GM18870 (cell line): ENCODE measurements around the gene DGCR8.

ENCODE experiments used
- ATAC-seq: cut with Tn5 transposase; IDR thresholded peaks from one replicate; pipeline ENCODE4 v1.9.1; 2021; ENCODE audit warnings: moderate library complexity; ENCODE audit not compliant: unreplicated experiment

Gene DGCR8

DNA sequence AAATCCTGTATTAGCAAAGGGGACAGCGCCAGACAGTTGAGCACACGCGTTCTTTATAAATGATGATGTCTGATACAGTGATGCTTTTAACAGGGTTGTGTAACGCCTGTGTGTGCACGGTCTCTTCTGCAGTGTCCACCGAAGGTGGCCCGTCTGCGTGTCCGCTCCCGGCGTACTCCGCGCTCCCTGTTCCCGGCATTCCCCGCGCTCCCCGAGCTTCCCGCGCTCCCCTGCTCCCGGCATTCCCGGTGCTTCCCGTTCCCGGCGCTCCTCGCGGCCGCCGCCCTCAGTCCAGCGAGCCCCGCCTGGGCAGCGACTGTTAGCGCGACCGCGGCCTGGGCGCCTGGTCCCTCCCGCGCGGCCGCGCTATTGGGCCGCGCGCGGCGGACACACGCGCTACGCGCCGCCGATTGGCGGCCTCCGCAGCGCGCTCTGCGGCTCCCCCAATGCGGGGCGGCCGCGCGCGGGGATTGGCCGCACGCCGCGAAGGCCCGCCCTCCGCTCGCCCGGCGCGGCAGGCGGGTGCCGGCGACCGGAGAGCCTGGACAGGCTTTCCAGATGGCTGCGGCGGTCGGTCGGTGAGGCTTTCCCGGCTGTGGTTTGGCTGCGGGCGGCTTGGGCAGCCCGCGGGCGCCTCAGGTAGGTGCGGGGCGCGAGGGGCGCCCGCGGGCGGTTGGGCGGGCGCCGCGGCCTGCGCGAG, at the start of gene DGCR8:
DGCR8 (plus strand) TSS at position 497 of the 700 bp plus-strand sequence. CDS start 5,723 bp downstream, outside the sequence.
- ATAC-seq = no peak

DNA sequence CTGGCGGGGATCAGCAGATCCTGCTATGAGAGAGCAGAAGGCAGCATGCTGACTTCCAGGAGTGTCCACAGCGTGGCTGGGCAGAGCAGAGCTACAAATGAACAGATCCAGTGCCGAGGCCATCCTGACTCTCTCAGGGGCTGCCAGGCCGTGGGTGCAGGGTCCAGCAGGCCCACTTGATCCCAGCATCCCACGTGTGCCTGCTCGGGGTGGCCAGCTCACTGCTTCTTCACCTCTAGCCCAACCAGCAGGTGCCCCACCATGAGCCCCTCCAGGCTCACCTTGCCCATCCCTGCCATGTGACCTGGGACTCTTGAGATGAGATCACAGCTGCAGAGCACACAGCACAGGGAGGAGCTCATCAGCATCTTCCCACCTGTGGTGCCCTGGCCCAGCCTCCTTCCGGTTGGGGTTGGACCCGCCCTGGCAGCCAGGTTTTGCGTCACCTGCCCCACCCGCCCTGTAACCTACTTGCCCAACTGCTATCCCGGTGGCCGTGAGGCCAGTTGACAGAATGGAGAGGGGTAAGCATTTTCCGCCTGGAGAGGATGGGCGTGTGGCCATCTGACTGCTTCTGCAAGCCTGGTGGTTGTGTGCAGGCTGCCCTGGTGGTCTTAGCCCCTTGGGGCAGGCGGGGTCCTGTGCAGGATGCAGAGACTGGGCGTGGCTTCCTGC, 48.2 kb upstream of the DGCR8 start:
- no peak for ATAC-seq

DNA sequence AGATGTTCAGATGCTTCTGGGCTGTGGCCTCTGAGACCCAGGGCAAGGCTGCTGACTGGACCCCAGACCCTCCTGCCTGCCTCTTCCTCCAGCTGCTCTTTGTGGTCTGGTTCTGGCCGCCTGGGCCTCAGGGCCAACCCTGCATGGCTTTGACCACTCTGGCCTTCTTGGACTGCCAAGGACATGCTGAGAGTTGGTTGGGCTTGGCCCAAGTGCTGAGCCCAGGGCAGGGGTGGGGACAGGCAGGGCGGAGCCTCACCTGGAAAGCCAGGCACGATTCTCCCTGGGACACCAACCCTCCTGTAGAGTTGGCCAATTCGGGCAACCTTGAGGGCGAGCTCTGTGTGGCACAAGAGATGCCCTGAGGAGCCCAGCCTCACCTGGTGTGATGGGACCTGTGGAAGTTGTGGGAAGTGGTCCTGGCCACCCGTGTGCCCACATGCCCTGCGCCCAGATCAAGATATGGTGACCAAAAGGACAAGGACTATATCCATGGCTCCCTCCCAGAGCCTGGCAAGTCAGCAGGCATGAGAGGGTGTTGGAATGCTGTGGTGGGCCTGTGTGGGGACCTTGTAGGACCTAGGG, 47.5 kb upstream of the DGCR8 start:
- ATAC-seq = no peak

DNA sequence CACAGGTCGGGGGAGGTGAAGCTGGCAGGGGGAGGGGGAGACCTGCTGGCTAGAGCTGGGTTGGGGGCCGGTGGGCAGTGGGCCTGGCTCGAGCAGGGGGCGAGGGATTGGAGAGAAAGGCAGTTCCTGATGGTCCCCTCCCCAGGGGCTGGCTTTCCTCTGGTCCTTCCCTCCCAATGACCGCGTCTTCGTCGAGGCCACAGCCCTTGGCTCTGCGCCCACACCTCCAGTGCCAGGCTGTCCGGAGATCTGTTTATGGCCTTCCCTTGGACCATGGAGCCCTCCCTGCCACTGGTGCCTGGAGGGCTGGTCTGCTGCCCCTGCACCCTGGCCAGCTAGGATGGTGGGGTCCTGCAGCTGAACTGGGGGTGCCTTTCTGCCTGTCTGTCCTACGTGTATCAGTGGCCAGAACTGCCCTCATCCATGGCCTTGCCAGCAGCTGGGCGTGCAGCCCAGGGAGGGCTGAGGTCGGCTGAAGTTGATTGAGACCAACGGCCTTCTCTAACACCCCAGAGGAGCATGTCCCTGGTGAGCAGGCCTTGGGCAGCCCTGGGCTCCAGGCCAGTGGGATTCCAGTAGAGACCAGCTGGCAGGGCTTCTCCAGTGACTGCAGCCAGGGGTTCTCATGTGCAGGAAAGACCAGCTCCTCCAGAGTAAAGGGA, 46.9 kb upstream of the DGCR8 start:
- ATAC-seq = no peak

DNA sequence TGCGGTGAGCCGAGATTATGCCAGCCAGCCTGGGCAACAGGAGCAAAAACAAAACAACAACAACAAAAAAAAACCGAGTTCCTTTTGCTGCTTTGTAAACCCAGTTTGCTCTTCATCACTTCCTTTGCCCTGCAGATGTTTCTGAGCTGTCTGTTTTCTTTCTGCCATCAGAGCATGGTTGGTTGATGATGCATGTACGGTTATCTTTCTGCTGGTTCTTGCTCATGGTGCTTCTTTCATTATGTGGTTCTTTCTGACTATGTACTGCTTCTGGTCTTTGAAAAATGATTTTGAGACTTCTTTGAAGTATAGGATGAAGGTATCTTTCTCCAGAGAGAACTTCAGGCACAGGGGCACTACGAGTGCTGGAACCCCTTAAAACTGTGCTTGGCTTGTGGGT, 45.9 kb upstream of the DGCR8 start:
- ATAC-seq = no peak

DNA sequence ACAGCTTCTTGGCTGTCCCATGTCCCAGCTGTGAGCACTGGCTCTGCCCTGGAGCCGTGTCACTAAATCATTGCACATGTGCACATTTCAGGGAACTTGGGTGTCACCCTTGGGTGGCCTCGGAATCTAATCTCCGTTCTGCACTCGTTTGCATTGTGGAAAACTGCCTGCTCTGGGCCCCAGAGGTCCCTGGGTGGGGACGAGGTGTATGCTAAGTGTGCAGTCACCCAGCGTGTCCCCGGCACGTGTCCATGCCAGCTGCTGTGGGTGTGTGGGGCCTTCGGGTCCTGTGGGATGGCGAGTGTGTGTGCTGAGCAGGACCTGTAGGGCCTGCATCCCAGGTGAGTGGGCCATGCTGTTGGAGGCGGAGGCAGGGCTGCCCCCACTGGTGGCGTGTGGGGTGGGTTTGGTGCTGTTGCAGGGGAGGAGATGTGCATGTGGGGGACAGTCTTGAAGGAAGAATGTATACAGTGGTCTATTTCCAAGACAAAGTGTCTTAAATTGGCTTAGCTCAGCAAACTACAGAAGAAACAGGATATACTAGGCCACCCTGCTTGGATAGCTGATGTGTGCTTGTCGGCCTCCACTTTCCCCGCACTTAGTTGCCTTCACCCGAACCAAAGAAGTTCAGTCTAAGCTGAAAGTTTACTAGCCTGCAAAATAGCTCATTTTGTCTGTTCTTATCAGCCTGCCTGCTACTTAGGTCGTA, 44.5 kb upstream of the DGCR8 start:
- no peak for ATAC-seq

DNA sequence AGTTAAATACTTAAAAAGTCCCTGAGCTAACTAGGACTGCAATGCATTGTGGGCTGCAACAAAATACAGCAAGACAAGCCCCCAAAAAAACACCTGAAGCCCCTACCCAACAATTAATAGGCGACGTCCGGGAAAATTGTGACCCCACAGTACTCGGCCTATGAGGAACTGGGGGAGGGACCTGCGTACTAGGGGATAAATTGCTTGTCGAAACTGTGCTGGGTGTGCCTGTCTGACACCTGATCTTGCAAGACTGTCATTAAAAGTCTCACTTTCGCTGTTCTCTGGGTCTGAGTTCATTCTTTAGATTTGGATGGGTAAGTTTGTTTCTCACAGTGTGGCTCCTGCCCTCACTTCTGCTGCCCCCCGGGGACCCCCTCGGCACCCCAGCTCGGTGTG, 44.0 kb upstream of the DGCR8 start:
- ATAC-seq = no peak

DNA sequence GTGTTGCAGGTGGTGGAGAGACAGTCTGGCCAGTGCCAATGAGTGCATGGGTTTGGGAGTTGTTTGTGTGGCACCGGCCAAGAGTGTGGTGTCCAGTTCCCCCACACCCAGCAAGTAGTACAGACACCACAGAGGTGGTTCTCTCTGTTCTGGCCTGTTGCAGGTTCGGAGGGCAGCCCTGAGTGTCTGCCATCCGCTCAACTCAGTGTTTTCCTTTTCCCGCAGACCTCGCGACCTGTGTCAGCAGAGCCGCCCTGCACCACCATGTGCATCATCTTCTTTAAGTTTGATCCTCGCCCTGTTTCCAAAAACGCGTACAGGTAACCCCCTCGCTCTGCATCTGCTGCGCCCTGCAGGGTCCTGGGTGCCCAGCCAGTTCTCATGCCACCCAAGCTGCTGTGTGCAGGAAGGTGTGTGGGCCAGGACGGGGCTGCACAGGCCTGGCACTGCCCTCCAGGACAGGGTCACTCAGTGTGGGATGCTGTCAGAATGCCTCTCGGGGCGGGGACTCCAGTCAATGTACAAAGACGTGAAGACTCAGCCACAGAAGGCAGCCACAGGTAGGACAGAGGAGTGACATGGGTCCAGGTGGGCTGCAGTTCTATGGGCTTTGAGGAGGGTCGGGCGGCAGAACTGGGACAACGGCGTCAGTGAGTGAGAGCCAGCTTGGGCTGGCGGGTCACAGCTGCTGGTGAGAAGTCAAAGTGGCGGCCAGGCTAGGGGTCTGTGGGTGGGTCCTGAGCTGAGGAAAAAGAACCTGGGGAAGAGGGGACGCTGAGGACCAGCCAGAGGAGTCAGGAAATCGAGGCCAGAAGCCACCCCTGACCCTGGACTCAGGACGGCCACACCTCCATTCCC, 43.3 kb upstream of the DGCR8 start:
- no peak for ATAC-seq

DNA sequence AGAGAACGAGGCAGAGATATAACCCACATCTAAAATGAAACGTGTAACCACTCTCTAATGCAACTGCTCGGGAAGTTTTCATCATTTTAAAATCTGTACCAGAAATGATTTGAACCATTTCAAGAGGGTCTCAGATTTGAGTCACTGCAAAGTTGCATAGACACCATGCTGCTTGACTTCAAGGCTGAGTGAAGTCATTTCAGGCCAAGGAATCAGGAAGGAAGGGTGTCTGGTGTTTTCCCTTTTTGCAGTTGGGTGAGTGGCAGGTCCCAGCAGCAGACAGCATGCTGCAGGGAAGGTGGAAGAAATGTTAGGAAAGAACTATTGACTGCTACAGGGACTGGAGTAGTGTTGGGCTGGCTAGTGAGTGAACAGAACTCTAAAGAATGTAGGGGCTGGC, 42.6 kb upstream of the DGCR8 start:
- ATAC-seq = no peak

DNA sequence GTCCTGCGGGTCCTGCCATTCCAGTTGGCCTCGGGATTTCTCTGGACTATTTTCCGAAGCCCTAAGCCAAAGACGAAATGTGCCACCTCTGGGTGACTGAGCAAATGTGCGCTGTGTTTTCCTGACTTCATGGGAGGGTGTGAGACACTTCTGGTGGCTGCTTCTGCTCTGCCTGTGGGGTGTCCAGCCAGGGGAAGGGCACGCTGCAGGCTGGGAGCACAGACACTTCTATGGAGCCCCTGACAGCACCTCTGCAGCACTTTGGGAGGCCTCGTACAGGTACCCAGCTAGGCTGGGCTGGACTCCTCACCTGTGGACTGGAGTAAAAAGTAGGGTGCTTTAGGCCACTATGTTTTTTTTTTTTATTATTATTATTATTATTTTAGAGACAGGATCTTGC, 41.5 kb upstream of the DGCR8 start:
- no peak for ATAC-seq

DNA sequence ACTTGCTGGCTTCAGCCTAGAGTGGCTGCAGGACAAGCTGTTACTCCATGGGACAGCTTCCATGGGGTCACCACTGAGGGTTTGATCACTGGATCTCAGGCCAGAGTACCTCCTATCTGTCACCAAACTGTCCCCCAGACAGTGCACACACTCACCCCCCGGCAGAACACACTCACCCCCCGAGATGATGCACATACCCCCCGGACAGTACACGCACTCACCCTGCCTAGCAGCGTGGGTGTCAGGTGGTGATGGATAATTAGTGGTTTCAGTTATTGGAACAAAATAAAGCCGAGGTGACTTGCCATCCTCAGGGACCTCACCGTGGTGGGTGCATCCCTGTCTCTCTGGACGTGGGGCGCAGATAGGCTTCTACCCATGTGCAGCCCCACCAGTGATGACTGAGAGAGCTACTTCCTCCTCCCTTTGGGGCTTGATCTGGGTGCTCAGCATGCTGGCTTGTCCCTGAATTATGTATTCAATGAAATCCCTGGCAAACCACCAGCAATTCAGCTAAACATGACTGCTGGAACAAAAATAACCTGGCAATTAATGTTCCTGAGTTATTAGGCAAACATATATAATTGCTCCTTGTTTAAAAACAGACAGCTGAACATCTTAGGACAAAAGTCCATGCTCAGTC, 40.2 kb upstream of the DGCR8 start:
- ATAC-seq = no peak

DNA sequence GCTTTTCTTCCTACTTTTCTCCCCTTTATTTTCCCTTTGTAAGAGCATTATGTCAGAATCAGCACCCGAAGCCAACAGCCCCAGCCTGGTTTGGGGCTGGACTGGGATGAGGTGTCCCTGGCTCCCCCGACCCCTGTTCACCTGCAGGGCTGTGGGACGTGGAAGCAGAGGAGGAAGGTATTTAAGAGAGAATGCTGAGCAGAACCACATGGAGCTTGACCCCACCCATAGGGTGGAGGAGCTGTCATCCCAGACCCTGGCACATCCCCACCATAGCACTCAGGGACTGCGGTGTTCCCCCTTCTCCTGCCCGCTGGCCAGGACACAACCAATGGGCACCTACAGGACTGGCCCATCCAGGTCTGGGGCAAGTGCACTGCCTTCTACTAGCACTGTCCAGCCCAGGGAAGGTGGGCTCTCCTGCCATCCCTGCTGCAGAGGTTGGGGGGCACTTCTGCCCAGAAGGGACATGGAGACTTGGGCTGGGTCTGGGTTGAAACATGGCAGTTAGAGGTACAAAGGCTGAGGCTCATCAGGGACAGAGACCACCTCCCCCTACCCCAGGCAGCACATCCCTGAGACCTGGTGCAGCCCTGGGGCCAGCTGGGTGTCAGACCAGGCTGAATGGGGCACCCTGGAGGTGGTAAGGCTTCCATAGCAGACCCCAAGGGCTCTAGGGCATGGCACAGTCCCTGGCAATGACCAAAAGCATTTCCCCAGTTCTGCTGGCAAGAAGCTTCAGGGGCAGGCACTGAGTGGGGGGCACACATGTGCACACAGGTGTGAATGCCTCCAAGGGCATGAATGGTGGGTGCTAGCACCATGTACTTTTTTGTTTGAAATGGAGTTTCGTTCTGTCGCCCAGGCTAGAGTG, 39.5 kb upstream of the DGCR8 start:
- ATAC-seq = no peak

DNA sequence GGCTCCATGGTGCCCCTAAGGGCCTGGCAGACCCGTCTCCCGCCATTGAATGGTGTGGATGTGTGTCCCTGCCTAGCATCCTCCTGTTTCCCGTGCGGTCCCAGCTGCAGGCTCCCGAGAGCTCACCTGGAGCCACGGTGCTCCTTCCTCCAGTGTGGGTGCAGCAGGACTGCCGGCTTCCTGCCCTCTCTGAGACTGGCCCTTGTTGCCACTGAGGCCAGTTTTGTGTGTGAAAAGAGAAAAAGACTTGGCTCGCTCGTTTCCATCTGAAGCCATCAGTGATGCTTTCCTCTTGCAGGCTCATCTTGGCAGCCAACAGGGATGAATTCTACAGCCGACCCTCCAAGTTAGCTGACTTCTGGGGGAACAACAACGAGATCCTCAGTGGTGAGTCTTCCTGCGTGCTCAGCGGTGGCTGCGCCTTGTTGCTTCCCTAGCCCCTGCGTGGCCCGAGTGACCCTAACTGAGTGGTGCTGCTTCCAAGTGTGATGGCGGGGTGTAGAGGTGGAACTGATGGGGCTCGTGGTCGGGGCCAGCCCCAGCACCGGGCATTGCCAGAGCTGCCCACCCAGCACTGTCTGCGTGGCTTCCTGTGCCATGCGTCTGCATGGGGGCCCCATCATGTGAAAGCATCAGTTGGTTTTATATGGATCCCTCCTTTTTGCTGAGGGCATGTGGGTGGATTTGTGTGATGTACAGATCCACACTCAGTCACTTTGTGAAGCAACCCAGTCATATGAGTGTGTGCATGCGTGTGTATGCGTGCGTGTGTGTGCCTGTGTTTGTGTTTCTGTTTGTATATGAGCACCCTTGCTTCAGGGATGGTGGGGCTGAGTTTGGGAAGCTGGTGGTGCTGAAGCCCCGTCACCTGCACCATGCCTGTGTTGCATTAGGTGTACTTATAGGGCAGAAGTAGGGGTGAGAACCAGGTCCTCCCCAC, 36.7 kb upstream of the DGCR8 start:
- no peak for ATAC-seq

DNA sequence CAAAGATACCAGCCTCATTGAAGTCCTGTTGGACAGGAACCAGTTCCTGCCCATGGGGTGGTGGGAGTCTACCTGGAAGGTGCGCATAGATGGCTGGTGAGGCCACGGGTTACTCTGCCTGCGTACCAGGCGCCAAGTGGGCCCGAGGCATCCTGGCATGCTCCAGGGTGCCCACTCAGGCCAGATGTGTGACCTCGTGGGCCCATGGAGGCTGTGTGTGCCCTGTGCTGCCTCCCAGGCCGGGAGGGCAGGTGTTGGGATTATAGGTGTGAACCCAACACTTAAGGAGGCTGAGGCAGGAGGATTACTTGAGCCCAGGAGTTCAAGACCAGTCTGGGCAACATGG, 36.1 kb upstream of the DGCR8 start:
- ATAC-seq = no peak

DNA sequence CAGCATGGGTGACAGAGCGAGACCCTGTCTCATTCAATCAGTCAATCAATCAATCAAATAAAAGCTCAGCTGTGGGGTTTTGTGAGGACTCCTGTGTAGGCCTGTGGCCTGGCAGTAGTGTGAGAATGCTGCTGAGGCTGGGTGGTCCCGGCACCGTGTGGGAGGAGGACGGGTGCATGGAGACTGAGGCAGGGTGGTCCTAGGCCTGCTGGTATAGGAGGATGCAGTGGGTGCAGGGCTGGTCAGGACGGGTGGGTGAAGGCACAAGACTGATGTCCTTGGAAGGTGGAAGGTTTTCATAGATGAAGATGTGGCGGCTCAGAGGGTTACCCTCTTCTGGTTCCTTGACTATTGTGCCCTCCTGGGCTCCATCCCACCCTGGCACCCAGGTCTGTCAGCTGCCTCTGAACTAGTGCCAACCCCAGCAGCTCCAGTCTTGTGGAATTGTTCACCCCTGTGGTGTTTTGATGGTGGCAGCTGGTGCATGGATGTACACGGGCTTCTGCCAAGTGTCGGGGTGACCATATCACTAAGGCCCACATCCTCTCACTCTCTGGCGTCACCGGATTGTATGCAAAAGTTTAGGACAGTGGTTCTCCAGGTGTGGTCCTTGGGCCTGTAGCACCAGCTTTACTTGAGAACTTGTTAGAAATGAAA, 35.4 kb upstream of the DGCR8 start:
- ATAC-seq = no peak

DNA sequence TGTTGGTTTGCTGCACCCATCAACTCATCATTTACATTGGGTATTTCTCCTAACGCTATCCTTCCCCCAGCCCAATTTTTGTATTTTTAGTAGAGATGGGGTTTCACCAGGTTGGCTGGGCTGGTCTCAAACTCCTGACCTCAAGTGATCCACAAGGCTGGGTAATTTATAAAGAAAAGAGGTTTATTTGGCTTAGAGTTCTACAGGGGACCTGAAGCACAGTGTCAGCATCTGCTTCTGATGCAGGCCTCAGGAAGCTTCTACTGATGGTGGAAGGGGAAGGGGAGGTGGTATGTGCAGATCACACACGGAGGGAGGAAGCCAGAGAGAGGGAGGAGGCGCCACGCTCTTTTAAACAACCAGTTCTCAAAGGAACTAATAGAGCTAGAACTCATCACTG, 33.3 kb upstream of the DGCR8 start:
- no peak for ATAC-seq

DNA sequence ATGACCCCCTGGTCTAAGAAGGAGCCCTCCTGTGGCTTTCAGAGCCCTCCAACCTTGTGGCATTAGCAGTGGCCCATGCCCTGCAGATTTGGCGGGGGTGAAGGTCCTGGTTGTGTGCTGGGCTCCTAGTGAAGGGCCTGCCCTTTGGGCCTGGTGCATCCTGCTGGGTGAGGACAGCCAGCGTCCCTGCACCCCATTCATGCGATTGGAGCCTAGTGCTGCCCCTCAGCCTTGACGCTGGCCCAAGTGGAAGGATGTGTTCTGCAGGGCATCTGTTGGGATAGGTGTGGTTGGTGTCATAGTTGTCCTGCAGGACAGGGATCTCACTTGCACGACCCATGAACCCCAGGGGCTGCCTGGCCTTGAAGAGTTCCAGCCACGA, 28.1 kb upstream of the DGCR8 start:
- ATAC-seq = no peak
